IMR-90 (cell line): ENCODE measurements around the gene TMEM190. TPM values are rescaled to one million over a fixed set of nuclear protein-coding genes. Genes with fewer than 3 reads are reported as not detected.

Experiments used
- ATAC-seq: fragments of 200-7000 bp; cut with Tn5 transposase; 2 replicates; pipeline ENCODE4 v1.9.1; 2020; ENCODE audit warnings: low read depth, mild to moderate bottlenecking, moderate library complexity
- BruUV-seq: library from RNA; stranded (reverse); fragments of 400-500 nt; replicated peaks from 2 replicates; lab custom pipeline; 2021; lab: Mats Ljungman, UMichigan
- CTCF ChIA-PET: fragments of 300-600 bp; formaldehyde crosslinking; extraction: SDS; loops from one replicate; lab custom pipeline; 2021; ENCODE audit warnings: antibody characterized with exemption; lab: Yijun Ruan, JAX
- POLR2A ChIA-PET: fragments of 300-600 bp; sonication (Branson Sonifier 250); formaldehyde crosslinking; loops from one replicate; lab custom pipeline; 2022; ENCODE audit warnings: antibody characterized with exemption; ENCODE audit not compliant: unreplicated experiment; lab: Charles Lee
- DNase-seq: peaks from one replicate; pipeline ENCODE4 v3.0.0; 2013
- H2AFZ ChIP-seq: replicated peaks from 2 replicates; pipeline ENCODE3; 2013; ENCODE audit warnings: low read length, mild to moderate bottlenecking; ENCODE audit not compliant: poor library complexity
- H2AK5ac ChIP-seq: 2 replicates; pipeline ENCODE4 v1.6.1; 2013; ENCODE audit warnings: low read depth, low read length, inconsistent platforms
- H2AK9ac ChIP-seq: replicated peaks from 2 replicates; pipeline ENCODE3; 2013; ENCODE audit warnings: mild to moderate bottlenecking, low read depth, low read length, moderate library complexity; ENCODE audit not compliant: poor library complexity
- H2BK120ac ChIP-seq: 2 replicates; pipeline ENCODE4 v1.6.1; 2013; ENCODE audit warnings: low read depth, low read length, inconsistent platforms
- H2BK15ac ChIP-seq: 3 replicates; pipeline ENCODE4 v1.6.1; 2013; ENCODE audit warnings: low read depth, low read length, inconsistent platforms
- H2BK20ac ChIP-seq: 2 replicates; pipeline ENCODE4 v1.6.1; 2013; ENCODE audit warnings: low read depth, mild to moderate bottlenecking, inconsistent platforms, low read length, moderate library complexity
- H2BK5ac ChIP-seq: 2 replicates; pipeline ENCODE4 v1.6.1; 2013; ENCODE audit warnings: mild to moderate bottlenecking, low read depth, low read length, inconsistent platforms; ENCODE audit not compliant: poor library complexity, severe bottlenecking
- H3K14ac ChIP-seq: replicated peaks from 2 replicates; pipeline ENCODE4 v1.6.1; 2013; ENCODE audit warnings: low read depth, low read length, inconsistent platforms
- H3K18ac ChIP-seq: 2 replicates; pipeline ENCODE4 v1.6.1; 2013; ENCODE audit warnings: low read depth, low read length, control low read depth
- H3K23ac ChIP-seq: 2 replicates; pipeline ENCODE4 v1.6.1; 2013; ENCODE audit warnings: low read depth, low read length, inconsistent platforms
- H3K27ac ChIP-seq: 2 replicates; pipeline ENCODE4 v1.5.1; 2013; ENCODE audit warnings: mild to moderate bottlenecking, control low read depth, low read length; ENCODE audit not compliant: insufficient read depth
- H3K27me3 ChIP-seq: 2 replicates; pipeline ENCODE4 v1.6.1; 2013; ENCODE audit warnings: low read length; ENCODE audit not compliant: control insufficient read depth, insufficient read depth
- H3K36me3 ChIP-seq: 2 replicates; pipeline ENCODE4 v1.6.1; 2013; ENCODE audit warnings: low read length, mixed read lengths; ENCODE audit not compliant: control insufficient read depth, insufficient read depth
- H3K4ac ChIP-seq: 2 replicates; pipeline ENCODE4 v1.6.1; 2013; ENCODE audit warnings: low read depth, low read length, inconsistent platforms
- H3K4me1 ChIP-seq: 2 replicates; pipeline ENCODE4 v1.6.1; 2013; ENCODE audit warnings: low read length, mixed read lengths; ENCODE audit not compliant: control insufficient read depth, insufficient read depth
- H3K4me2 ChIP-seq: 2 replicates; pipeline ENCODE4 v1.6.1; 2013; ENCODE audit warnings: low read depth, mild to moderate bottlenecking, control low read depth, low read length, moderate library complexity
- H3K4me3 ChIP-seq: 2 replicates; pipeline ENCODE4 v1.5.1; 2013; ENCODE audit warnings: low read depth, mild to moderate bottlenecking, control low read depth, low read length, moderate library complexity; ENCODE audit not compliant: insufficient read depth
- H3K56ac ChIP-seq: 2 replicates; pipeline ENCODE4 v1.6.1; 2013; ENCODE audit warnings: low read length, inconsistent platforms; ENCODE audit not compliant: insufficient read depth; ENCODE audit errors: extremely low read depth
- H3K79me1 ChIP-seq, 2 experiments: 2 replicates each; pipeline ENCODE4 v1.6.1; 2013; ENCODE audit warnings: low read length in 2 of 2, inconsistent platforms in 1 of 2, low read depth in 1 of 2
- H3K9ac ChIP-seq: 2 replicates; pipeline ENCODE4 v1.6.1; 2013; ENCODE audit warnings: low read depth, low read length, control low read depth
- H3K9me1 ChIP-seq: 2 replicates; pipeline ENCODE4 v1.6.1; 2013; ENCODE audit warnings: low read length, inconsistent platforms; ENCODE audit not compliant: insufficient read depth
- H3K9me3 ChIP-seq: 2 replicates; pipeline ENCODE4 v1.6.1; 2013; ENCODE audit warnings: low read length; ENCODE audit not compliant: control insufficient read depth, insufficient read depth
- H4K20me1 ChIP-seq: 2 replicates; pipeline ENCODE4 v1.6.1; 2013; ENCODE audit warnings: low read length, inconsistent platforms; ENCODE audit not compliant: insufficient read depth
- H4K5ac ChIP-seq: 2 replicates; pipeline ENCODE4 v1.6.1; 2013; ENCODE audit warnings: mild to moderate bottlenecking, low read depth, low read length, control low read depth
- H4K8ac ChIP-seq, 2 experiments: 2 replicates each; pipeline ENCODE4 v1.6.1; 2013; ENCODE audit warnings: low read depth in 2 of 2, low read length in 2 of 2, control low read depth in 1 of 2, inconsistent platforms in 1 of 2
- H4K91ac ChIP-seq: 2 replicates; pipeline ENCODE4 v1.6.1; 2013; ENCODE audit warnings: low read depth, low read length, inconsistent platforms; ENCODE audit not compliant: insufficient read depth
- CHD1 ChIP-seq: IDR thresholded peaks from 2 replicates; pipeline ENCODE4 v1.6.1; 2012; ENCODE audit warnings: low read depth, low read length, improper control_type of control experiment
- WGBS, 2 experiments: methylation state at CpG; one replicate each; pipeline versions ENCODE4 v1.1.5 to v1.1.7; 2013; ENCODE audit warnings: missing lambda C conversion rate in 2 of 2; ENCODE audit not compliant: insufficient read length in 1 of 2; ENCODE audit errors: extremely low coverage in 2 of 2; 5-methylcytosine and 5-hydroxymethylcytosine counted together
- dilution Hi-C: fragments of 300-500 bp; cut with HindIII; formaldehyde crosslinking; loops from one replicate; pipeline ENCODE4 v1.14.3; 2018; ENCODE audit warnings: low sequenced_read_pairs; ENCODE audit not compliant: unreplicated experiment
- in situ Hi-C: fragments of 300-500 bp; cut with MboI; formaldehyde crosslinking; loops from 3 replicates; pipeline ENCODE4 v1.14.3; 2019; ENCODE audit warnings: low sequenced_read_pairs, inconsistent platforms, mixed read lengths
- intact Hi-C: fragments of 100-400 bp; cut with micrococcal nuclease; formaldehyde crosslinking; loops from 2 replicates; pipeline ENCODE4 v1.10.0; 2022
- polyA plus RNA-seq, 3 experiments: library from polyadenylated mRNA; depleted of rRNA; stranded (reverse); fragments of >200 nt; gene quantifications; 2 replicates each; pipeline ENCODE4 v1.2.3, GENCODE V29; 2012; ENCODE audit warnings: low replicate concordance in 1 of 3
- total RNA-seq: library from RNA; depleted of rRNA; stranded (reverse); fragments of >200 nt; gene quantifications from 2 replicates; pipeline ENCODE4 v1.2.3, GENCODE V29; 2012

Gene TMEM190
- total and polyA plus RNA-seq, 2 of the 4 experiments (the other 2 are of a cell fraction): 1.6 TPM; not detected in 1

- ChIA-PET CTCF (no interaction called here), POLR2A (interaction anchor here (0.6 kb wide), 1 partner anchor 21 kb away, joined by 3 read pairs; no protein-coding TSS in a partner anchor)
- intact Hi-C loops: no loop called here
- H2BK20ac ChIP-seq: no peak overlapping the region
- H3K9me1 ChIP-seq: peaks cover 4% of the 10 kb centered on the region; the same call in 1 of the 2 replicates
- peaks cover 8% of the 10 kb centered on the region for H3K27me3 ChIP-seq
- H3K18ac ChIP-seq: no peak overlapping the region
- H3K36me3 ChIP-seq: no peaks in the 10 kb centered on the region
- no peak overlapping the region for H3K4me3 ChIP-seq
- WGBS, 2 experiments: 81% methylated on average over 8 of the region's 11 CpGs; no CpG with 5 or more reads in 1 of the 2 experiments
- no peaks in the 10 kb centered on the region for H3K79me1 ChIP-seq
- no peak overlapping the region for H3K56ac ChIP-seq
- H3K9me3 ChIP-seq: no peaks in the 10 kb centered on the region
- no peaks in the 10 kb centered on the region for H4K20me1 ChIP-seq
- H2BK120ac ChIP-seq: no peak overlapping the region
- H4K8ac ChIP-seq: no peak overlapping the region
- H3K27ac ChIP-seq: no peak overlapping the region
- no peak overlapping the region for H2BK15ac ChIP-seq
- no peak overlapping the region for H2AK9ac ChIP-seq
- H4K5ac ChIP-seq: no peak overlapping the region
- no peak overlapping the region for H2AK5ac ChIP-seq
- no TSS peak for BruUV-seq
- in situ Hi-C loops: no loop called here
- ATAC-seq (no peak), DNase-seq (no peak)
- no peak overlapping the region for H4K91ac ChIP-seq
- no peak overlapping the region for H3K23ac ChIP-seq
- no peak for TF ChIP-seq CHD1
- H3K14ac ChIP-seq: no peak overlapping the region
- H2BK5ac ChIP-seq: no peak overlapping the region
- H2AFZ ChIP-seq: no peak overlapping the region
- no peak overlapping the region for H3K4me2 ChIP-seq
- dilution Hi-C loops: no loop called here
- H3K4me1 ChIP-seq: peaks cover 2% of the 10 kb centered on the region
- no peak overlapping the region for H3K9ac ChIP-seq
- no peak overlapping the region for H3K4ac ChIP-seq
Observed at GRCh38 chr19:55333870-55334269, 42.8 kb upstream of the TMEM190 start.
